ENCODE results near the gene SSBP3.

GRCh38 chr1:54178296-54179070 lies 227.7 kb downstream of the SSBP3 start:
- TF ChIP-seq CTCF (IDR thresholded peaks at IDR 0.05 in 2 of 3, conservative IDR thresholded peaks at IDR 0.05 in 1 of 3; ENCODE audit: borderline replicate concordance in 1 of 3, insufficient read depth in 1 of 3, low read depth in 2 of 3, low read length in 2 of 3): no peak
- no peak for TF ChIP-seq EGR1 (IDR thresholded peaks at IDR 0.05; ENCODE audit: low read depth)
